ENCODE results near the gene ETS2. TPM values are rescaled to one million over a fixed set of nuclear protein-coding genes. Genes with fewer than 3 reads are reported as not detected.

ETS2 gene
- total and polyA plus RNA-seq, 10 of the 15 experiments (the other 5 are each of a cell fraction or from before 2014, with no cell fraction given): 0.52 to 8.6 (median 3.8) TPM

DNA sequence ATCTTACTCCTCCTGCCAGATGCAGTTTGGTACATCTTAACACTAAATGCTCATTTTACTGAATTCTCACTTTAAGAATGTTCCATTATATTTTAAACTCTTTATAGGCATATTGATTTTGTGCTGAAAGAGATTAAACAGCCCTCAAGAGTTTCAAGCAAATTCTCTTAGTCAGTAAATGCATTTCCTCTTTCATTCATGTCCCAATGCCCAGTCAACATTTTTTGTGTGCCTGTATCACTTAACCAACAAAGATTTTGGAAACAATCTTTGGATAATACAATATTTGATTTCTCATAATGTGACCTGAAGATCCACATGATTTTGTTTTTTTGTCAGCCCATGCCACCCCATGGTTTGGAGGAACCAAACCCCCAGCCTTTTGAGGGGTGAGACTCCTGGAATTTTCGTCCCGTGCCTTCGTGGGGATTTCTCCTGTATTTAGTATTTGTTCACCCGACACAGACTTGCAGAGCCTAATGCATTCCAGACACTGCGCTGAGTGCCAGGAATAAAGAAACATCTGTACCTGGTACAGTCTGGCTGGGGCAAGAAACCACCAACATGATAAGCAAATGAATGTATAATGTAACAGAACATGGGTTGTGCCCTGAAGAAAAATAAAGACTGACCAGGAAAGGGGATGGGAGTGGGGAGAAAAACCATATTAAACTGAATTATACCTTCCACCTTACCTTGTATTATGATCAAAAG, 47.1 kb upstream of the ETS2 start (continued):
- TF ChIP-seq, protein P1, sequence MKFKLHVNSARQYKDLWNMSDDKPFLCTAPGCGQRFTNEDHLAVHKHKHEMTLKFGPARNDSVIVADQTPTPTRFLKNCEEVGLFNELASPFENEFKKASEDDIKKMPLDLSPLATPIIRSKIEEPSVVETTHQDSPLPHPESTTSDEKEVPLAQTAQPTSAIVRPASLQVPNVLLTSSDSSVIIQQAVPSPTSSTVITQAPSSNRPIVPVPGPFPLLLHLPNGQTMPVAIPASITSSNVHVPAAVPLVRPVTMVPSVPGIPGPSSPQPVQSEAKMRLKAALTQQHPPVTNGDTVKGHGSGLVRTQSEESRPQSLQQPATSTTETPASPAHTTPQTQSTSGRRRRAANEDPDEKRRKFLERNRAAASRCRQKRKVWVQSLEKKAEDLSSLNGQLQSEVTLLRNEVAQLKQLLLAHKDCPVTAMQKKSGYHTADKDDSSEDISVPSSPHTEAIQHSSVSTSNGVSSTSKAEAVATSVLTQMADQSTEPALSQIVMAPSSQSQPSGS (IDR thresholded peaks at IDR 0.05; ENCODE audit: low read length): no peak
- TF ChIP-seq TBL1XR1 (IDR thresholded peaks at IDR 0.05; ENCODE audit: low read depth, low read length): no peak

DNA sequence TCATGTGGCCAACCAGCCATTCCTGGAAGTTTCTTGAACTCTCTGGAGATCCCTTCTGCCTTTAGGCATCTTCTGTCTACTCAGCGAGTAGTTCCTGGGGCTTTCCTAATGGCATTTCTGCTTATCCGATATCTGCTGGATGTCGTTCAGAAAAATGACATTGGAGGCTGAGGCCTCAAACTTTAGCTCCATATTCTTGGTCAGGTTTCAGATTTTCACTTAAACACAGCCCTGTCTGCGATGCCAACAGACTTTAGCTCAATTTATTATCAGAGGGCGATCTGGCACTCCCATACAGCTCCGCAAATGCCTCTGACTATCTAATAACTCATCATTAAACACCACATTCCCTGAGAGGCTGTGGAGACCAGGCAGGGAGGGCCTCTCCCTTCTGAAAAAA, 46.3 kb upstream of the ETS2 start:
- Histone ChIP-seq H3K36me3 (ENCODE audit: control insufficient read depth in 2 of 2, insufficient read depth in 2 of 2, low read length in 1 of 2) (no peaks in the 10 kb centered on the region), H3K4me3 (no peak overlapping the region), H3K4me1 (ENCODE audit: control insufficient read depth, insufficient read depth, low read length) (no peaks in the 10 kb centered on the region), H3K9me3 (replicated peaks; ENCODE audit: control insufficient read depth, insufficient read depth, low read length) (no peaks in the 10 kb centered on the region), H2AFZ (ENCODE audit: control insufficient read depth, low read depth, low read length) (no peak overlapping the region), H3K27ac (ENCODE audit: control insufficient read depth, insufficient read depth) (no peak overlapping the region), H3K79me2 (ENCODE audit: control insufficient read depth, insufficient read depth, low read length) (no peaks in the 10 kb centered on the region), H3K9ac (ENCODE audit: control insufficient read depth, insufficient read depth, low read length) (no peak overlapping the region), H4K20me1 (ENCODE audit: control insufficient read depth, insufficient read depth) (no peaks in the 10 kb centered on the region), H3K27me3 (replicated peaks in 1 of 2; ENCODE audit: control insufficient read depth in 2 of 2, insufficient read depth in 2 of 2, low read length in 1 of 2) (no peaks in the 10 kb centered on the region), H3K4me2 (ENCODE audit: control insufficient read depth, insufficient read depth) (no peak overlapping the region)
- intact Hi-C loops (cut with micrococcal nuclease; ENCODE audit: unreplicated experiment) (no loop called here), in situ Hi-C loops (cut with MboI) (no loop called here)
- TF ChIP-seq SMARCA5 (IDR thresholded peaks at IDR 0.05) (no peak), NR2C2 (IDR thresholded peaks at IDR 0.05; ENCODE audit: borderline replicate concordance, control insufficient read depth, insufficient read length, low read depth) (no peak), DPF2 (IDR thresholded peaks at IDR 0.05) (no peak), NFYB (IDR thresholded peaks at IDR 0.05; ENCODE audit: insufficient read depth, low read depth, low read length) (no peak)
- TF ChIP-seq, protein P2, sequence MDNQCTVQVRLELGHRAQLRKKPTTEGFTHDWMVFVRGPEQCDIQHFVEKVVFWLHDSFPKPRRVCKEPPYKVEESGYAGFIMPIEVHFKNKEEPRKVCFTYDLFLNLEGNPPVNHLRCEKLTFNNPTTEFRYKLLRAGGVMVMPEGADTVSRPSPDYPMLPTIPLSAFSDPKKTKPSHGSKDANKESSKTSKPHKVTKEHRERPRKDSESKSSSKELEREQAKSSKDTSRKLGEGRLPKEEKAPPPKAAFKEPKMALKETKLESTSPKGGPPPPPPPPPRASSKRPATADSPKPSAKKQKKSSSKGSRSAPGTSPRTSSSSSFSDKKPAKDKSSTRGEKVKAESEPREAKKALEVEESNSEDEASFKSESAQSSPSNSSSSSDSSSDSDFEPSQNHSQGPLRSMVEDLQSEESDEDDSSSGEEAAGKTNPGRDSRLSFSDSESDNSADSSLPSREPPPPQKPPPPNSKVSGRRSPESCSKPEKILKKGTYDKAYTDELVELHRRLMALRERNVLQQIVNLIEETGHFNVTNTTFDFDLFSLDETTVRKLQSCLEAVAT (IDR thresholded peaks at IDR 0.05): no peak
- no peak for FAIRE-seq
- ChIA-PET POLR2A (no interaction called here), RAD21 (ENCODE audit: unreplicated experiment) (no interaction called here), SMC1A (ENCODE audit: uncharacterized antibody, unreplicated experiment) (no interaction called here), CTCF (no interaction called here)
- 49% methylated on average over 6 of the region's 6 CpGs for WGBS (ENCODE audit: insufficient coverage, insufficient replicate concordance, low lambda C conversion rate, missing lambda C conversion rate)
- no TSS peak for BruUV-seq (replicated peaks)
- DNase-seq (ENCODE audit: low read depth, low spot score): no peak
- no peak for ATAC-seq
